ENCODE data around the gene MAGIX. TPM values are rescaled to one million over a fixed set of nuclear protein-coding genes. Genes with fewer than 3 reads are reported as not detected.
"Not testable (repeated sequence)": the region's sequence is repeated elsewhere in the genome, so short reads cannot be mapped to it uniquely, and the experiment has no call there.

Gene MAGIX
- 1.00 TPM in 1 of 2 replicates, not detected in the other for total RNA-seq (2014; rRNA removed; shearing (Covaris generic))

DNA sequence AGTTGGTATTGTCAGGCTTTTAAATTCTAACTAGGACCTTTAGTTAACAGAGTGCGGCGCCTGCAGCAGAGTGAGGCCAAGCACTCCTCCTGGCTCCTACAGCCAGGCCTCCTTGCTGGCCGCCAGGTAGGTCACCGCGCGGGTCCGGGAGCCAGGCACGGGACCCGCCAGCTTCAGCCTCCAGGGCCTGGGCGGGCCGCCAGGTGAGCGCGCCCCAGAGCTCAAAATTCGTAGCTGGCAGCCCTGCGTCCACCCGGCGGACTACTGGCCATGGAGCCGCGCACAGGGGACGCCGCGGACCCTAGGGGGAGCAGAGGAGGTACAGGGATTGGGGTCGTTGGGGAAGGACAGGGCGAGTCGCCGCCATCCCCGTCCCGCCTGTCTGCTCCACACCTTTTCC is at the start of gene MAGIX:
Gene MAGIX, plus strand, starts transcription at position 139 of the 400 bp plus-strand sequence. Its CDS starts 132 bp downstream, at position 271.
- H3K27me3 ChIP-seq (replicated peaks): no peaks in the 10 kb centered on the region
- H3K9me3 ChIP-seq (replicated peaks): no peaks in the 10 kb centered on the region
- H3K4me3 ChIP-seq: peak within 1 kb of the TSS; percentile 31
- H3K27ac ChIP-seq: peak within 1 kb of the TSS; percentile 71
- DNase-seq (ENCODE audit: low read depth in 1 of 2, low spot score in 2 of 2): no peak
- no peaks in the 10 kb centered on the region for H3K36me3 ChIP-seq
- H3K4me1 ChIP-seq (replicated peaks): peaks cover 23% of the 10 kb centered on the region

GRCh38 chrX:49116076-49116475 is 46.5 kb upstream of the MAGIX start:
- H3K27ac ChIP-seq: no peak overlapping the region
- no peaks in the 10 kb centered on the region for H3K27me3 ChIP-seq (replicated peaks)
- H3K9me3 ChIP-seq (replicated peaks): no peaks in the 10 kb centered on the region
- no peak overlapping the region for H3K4me3 ChIP-seq
- H3K4me1 ChIP-seq (replicated peaks): no peaks in the 10 kb centered on the region
- H3K36me3 ChIP-seq: peaks cover 28% of the 10 kb centered on the region
- no peak for DNase-seq (ENCODE audit: low read depth in 1 of 2, low spot score in 2 of 2)

GRCh38 chrX:49116716-49117115 is 45.8 kb upstream of the MAGIX start:
- H3K36me3 ChIP-seq: peaks cover 28% of the 10 kb centered on the region
- H3K9me3 ChIP-seq (replicated peaks): no peaks in the 10 kb centered on the region
- no peak overlapping the region for H3K4me3 ChIP-seq
- H3K27ac ChIP-seq: no peak overlapping the region
- no peak for DNase-seq (ENCODE audit: low read depth in 1 of 2, low spot score in 2 of 2)
- H3K27me3 ChIP-seq (replicated peaks): no peaks in the 10 kb centered on the region
- H3K4me1 ChIP-seq (replicated peaks): no peaks in the 10 kb centered on the region

GRCh38 chrX:49117581-49117980 is 45.0 kb upstream of the MAGIX start:
- Histone ChIP-seq H3K27ac (no peak overlapping the region), H3K27me3 (replicated peaks) (no peaks in the 10 kb centered on the region), H3K36me3 (peaks cover 28% of the 10 kb centered on the region), H3K4me1 (replicated peaks) (no peaks in the 10 kb centered on the region), H3K9me3 (replicated peaks) (no peaks in the 10 kb centered on the region), H3K4me3 (no peak overlapping the region)
- DNase-seq (ENCODE audit: low read depth in 1 of 2, low spot score in 2 of 2): no peak

GRCh38 chrX:49120091-49120490 is 42.5 kb upstream of the MAGIX start:
- H3K36me3 ChIP-seq: peaks cover 23% of the 10 kb centered on the region
- H3K4me1 ChIP-seq (replicated peaks): no peaks in the 10 kb centered on the region
- H3K27ac ChIP-seq: no peak overlapping the region
- no peak for DNase-seq (ENCODE audit: low read depth in 1 of 2, low spot score in 2 of 2)
- H3K9me3 ChIP-seq (replicated peaks): no peaks in the 10 kb centered on the region
- H3K4me3 ChIP-seq: no peak overlapping the region
- no peaks in the 10 kb centered on the region for H3K27me3 ChIP-seq (replicated peaks)

GRCh38 chrX:49122499-49122898 is 40.1 kb upstream of the MAGIX start:
- peak overlapping the region; percentile 71 for H3K4me3 ChIP-seq
- H3K4me1 ChIP-seq (replicated peaks): no peaks in the 10 kb centered on the region
- H3K27me3 ChIP-seq (replicated peaks): no peaks in the 10 kb centered on the region
- DNase-seq (ENCODE audit: low read depth in 1 of 2, low spot score in 2 of 2): no peak
- H3K27ac ChIP-seq: no peak overlapping the region
- H3K36me3 ChIP-seq: peaks cover 12% of the 10 kb centered on the region
- H3K9me3 ChIP-seq (replicated peaks): no peaks in the 10 kb centered on the region

- not testable (repeated sequence) for H3K36me3 ChIP-seq; DNase-seq (ENCODE audit: low read depth in 1 of 2, low spot score in 2 of 2); H3K4me1 ChIP-seq (replicated peaks); H3K9me3 ChIP-seq (replicated peaks); H3K27me3 ChIP-seq (replicated peaks); H3K4me3 ChIP-seq; H3K27ac ChIP-seq
Observed at GRCh38 chrX:49127742-49128258, 34.8 kb upstream of the MAGIX start.

GRCh38 chrX:49129427-49129826 is 33.1 kb upstream of the MAGIX start:
- no peaks in the 10 kb centered on the region for H3K9me3 ChIP-seq (replicated peaks)
- no peak overlapping the region for H3K27ac ChIP-seq
- no peaks in the 10 kb centered on the region for H3K36me3 ChIP-seq

DNA sequence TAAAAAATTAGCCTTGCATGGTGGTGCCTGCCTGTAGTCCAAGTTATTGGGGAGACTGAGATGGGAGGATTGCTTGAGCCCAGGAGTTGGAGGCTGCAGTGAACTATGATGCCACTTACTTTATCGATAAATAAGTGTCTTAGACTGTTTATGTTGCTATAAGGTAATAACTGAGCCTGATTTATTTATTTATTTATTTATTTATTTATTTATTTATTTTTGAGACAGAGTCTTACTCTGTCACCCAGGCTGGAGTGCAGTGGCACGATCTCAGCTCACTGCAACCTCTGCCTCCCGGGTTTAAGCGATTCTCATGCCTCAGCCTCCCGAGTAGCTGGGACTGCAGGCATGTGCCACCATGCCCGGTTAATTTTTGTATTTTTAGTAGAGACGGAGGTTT is 30.3 kb upstream of the MAGIX start:
- H3K27ac ChIP-seq; H3K36me3 ChIP-seq; H3K4me3 ChIP-seq; H3K4me1 ChIP-seq (replicated peaks); DNase-seq (ENCODE audit: low read depth in 1 of 2, low spot score in 2 of 2); H3K9me3 ChIP-seq (replicated peaks); H3K27me3 ChIP-seq (replicated peaks): not testable (repeated sequence)

More at GRCh38 chrX:49129427-49129826, 33.1 kb upstream of the MAGIX start:
- no peak for DNase-seq (ENCODE audit: low read depth in 1 of 2, low spot score in 2 of 2)
- H3K4me3 ChIP-seq: no peak overlapping the region
- no peaks in the 10 kb centered on the region for H3K4me1 ChIP-seq (replicated peaks)
- no peaks in the 10 kb centered on the region for H3K27me3 ChIP-seq (replicated peaks)

DNA sequence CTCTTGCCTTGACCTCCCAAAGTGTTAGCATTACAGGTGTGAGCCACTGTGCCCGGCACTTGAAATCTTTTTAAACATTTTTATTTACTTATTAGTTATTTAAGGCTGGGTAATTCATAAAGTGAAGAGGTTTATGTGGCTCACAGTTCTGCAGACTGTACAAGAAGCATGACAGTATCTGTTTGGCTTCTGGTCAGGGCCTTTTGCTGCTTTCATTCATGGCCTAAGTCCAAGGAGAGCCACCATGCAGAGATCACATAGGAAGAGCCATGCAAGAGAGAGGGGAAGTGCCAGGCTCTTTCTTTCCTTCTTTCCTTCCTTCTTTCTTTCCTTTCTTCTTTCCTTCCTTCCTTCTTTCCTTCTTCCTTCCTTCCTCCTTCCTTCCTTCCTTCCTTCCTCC is 28.8 kb upstream of the MAGIX start:
- DNase-seq (ENCODE audit: low read depth in 1 of 2, low spot score in 2 of 2): no peak
- Histone ChIP-seq H3K36me3 (no peaks in the 10 kb centered on the region), H3K27me3 (replicated peaks) (no peaks in the 10 kb centered on the region), H3K9me3 (replicated peaks) (no peaks in the 10 kb centered on the region), H3K4me3 (no peak overlapping the region), H3K27ac (no peak overlapping the region), H3K4me1 (replicated peaks) (no peaks in the 10 kb centered on the region)

DNA sequence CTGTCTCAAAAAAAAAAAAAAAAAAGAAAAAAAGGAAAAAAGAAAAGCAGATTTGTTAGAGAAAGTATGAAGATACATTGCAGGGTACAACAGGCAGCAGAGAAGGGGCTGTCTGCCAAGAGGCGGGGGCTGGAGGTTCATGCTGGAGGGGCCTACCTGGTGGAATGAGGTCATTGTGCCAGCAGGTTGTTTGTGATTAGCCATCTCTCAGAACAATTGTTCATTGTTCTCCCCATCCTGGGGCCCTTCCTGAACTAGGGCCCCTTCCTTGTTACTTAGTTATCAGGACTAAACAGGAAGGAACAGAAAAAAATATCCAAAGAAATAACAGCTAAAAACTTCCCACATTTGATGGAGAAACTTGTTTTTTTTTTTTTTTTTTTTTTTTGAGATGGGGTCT is 25.1 kb upstream of the MAGIX start:
- no peaks in the 10 kb centered on the region for H3K4me1 ChIP-seq (replicated peaks)
- no peak for DNase-seq (ENCODE audit: low read depth in 1 of 2, low spot score in 2 of 2)
- H3K4me3 ChIP-seq: no peak overlapping the region
- no peak overlapping the region for H3K27ac ChIP-seq
- H3K9me3 ChIP-seq (replicated peaks): no peaks in the 10 kb centered on the region
- no peaks in the 10 kb centered on the region for H3K27me3 ChIP-seq (replicated peaks)
- H3K36me3 ChIP-seq: no peaks in the 10 kb centered on the region

DNA sequence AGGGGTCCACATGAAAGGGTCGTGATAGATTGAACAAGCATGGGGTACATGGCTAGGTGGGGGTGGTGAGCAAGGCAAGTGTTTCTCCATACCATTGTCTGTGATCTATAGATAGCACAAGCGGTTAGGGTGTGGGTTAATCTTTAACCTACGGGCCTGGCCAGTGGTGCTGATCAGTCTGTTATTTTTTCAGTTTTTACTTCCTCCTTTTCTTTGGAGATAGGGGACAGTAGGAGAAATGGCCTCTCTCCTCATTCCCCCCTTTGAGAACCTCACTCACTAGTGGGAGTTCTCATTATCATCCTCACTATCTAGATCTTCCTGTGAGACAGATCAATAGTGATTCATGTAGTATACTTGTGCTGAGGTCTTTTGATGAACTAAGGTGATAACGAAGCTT is 22.8 kb upstream of the MAGIX start:
- Histone ChIP-seq H3K27me3 (replicated peaks) (no peaks in the 10 kb centered on the region), H3K9me3 (replicated peaks) (no peaks in the 10 kb centered on the region), H3K4me1 (replicated peaks) (no peaks in the 10 kb centered on the region), H3K36me3 (no peaks in the 10 kb centered on the region), H3K4me3 (no peak overlapping the region), H3K27ac (no peak overlapping the region)
- peak in 1 of 2 experiments; percentile 3 for DNase-seq (ENCODE audit: low read depth in 1 of 2, low spot score in 2 of 2)

DNA sequence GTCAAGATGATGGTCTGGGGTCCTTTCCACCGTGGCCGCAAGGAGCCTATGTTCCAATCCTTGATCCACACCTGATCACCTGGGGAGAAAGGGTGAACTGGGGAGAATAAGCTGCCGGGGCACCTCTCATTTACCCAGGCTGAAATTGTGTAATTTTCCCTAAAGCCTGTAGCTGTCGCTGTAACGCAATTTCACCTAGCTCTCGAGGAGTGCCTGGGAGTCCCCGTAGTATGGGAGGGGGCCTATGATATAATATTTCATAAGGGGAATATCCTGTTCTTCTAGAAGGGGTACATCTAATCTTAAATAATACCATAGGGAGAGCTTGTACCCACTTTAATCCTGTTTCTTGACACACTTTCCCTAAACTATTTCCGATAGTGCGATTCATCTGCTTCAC is 20.3 kb upstream of the MAGIX start:
- H3K27me3 ChIP-seq (replicated peaks); H3K27ac ChIP-seq; DNase-seq (ENCODE audit: low read depth in 1 of 2, low spot score in 2 of 2); H3K36me3 ChIP-seq; H3K4me1 ChIP-seq (replicated peaks); H3K9me3 ChIP-seq (replicated peaks); H3K4me3 ChIP-seq: not testable (repeated sequence)

DNA sequence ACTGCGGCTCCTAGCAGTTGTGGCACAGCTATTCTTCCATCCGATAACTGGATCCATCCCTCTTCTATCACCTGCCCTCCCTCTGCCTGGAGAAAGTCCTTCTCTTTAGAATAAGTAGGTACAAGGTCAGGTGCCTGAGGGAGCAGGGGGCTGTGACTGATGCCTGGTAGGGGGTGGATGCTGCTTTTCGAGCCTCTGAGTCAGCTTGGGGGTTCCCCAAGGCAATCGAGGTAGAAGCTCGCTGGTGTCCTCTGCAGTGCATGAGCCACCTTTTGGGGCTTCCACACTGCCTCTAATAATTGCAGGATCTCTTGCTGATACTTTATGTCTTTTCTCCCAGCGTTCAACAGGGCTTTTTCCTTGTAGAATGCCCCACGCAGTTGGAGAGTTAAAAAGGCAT is 19.4 kb upstream of the MAGIX start:
- not testable (repeated sequence) for H3K9me3 ChIP-seq (replicated peaks); H3K27ac ChIP-seq; H3K4me3 ChIP-seq; DNase-seq (ENCODE audit: low read depth in 1 of 2, low spot score in 2 of 2); H3K4me1 ChIP-seq (replicated peaks); H3K36me3 ChIP-seq; H3K27me3 ChIP-seq (replicated peaks)

DNA sequence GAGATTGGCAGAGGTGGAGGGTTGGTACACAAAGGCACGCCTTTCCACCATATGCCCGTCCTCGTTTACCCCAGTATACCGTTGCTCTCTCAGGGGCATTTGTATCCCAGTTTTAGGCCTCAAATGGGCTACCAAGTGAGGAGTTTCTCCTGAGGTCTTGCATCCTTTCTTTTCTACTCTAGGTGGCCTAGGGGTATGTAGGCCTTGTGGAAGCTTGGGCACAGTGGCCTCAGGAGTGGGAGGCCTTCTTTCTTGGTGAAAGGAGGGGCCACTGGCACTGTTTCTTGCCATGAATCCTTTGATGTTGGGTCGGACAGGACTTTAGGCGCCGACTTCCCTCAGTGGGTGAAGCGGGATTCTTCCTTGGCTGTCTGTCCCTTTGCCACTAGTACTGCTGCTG is 15.3 kb upstream of the MAGIX start:
- no peaks in the 10 kb centered on the region for H3K9me3 ChIP-seq (replicated peaks)
- H3K27me3 ChIP-seq (replicated peaks): no peaks in the 10 kb centered on the region
- no peak overlapping the region for H3K4me3 ChIP-seq
- no peak overlapping the region for H3K27ac ChIP-seq
- DNase-seq (ENCODE audit: low read depth in 1 of 2, low spot score in 2 of 2): no peak
- H3K36me3 ChIP-seq: no peaks in the 10 kb centered on the region
- no peaks in the 10 kb centered on the region for H3K4me1 ChIP-seq (replicated peaks)
